Measurements from ENCODE around the gene PPARD. TPM values are rescaled to one million over a fixed set of nuclear protein-coding genes. Genes with fewer than 3 reads are reported as not detected.

The PPARD gene
- total RNA-seq, 6 experiments from 2014 or later, result 39.0 to 46.4 (median 41.2) TPM

DNA sequence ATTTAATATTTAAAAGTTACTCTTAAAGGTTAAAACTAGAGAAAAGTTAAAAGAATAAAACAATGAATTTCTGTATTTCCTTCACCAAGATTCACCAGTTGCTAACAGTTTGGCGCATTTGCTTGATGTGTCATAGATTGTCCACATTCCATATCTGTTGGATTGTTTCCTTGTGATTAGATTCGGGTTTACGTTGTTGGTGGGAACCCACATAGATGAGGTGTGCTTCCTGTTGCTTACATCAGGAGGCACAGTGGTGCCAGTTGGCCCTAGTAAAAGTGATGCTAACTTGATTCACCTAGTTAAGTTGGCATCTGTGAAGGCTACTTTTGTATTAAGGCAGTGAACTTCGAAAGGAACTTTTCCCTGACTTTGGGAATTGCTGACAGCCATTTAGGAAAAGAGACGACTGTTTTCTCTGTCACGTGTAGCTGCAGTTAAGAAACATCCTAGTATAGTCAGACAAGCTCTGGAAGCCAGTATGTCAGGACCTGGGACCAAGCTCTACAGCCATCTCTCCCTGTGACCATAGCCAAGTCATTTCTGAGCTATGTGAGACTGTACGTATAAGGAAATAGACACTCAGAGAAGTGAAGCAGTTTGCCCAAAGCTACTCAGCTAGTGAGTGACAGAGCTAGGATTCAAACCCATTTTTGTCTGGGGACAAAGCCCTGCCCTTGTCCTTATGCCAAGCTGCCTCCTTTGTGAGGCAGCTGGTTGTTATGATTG lies 49.0 kb downstream of the PPARD start:
- TF ChIP-seq, protein P1, sequence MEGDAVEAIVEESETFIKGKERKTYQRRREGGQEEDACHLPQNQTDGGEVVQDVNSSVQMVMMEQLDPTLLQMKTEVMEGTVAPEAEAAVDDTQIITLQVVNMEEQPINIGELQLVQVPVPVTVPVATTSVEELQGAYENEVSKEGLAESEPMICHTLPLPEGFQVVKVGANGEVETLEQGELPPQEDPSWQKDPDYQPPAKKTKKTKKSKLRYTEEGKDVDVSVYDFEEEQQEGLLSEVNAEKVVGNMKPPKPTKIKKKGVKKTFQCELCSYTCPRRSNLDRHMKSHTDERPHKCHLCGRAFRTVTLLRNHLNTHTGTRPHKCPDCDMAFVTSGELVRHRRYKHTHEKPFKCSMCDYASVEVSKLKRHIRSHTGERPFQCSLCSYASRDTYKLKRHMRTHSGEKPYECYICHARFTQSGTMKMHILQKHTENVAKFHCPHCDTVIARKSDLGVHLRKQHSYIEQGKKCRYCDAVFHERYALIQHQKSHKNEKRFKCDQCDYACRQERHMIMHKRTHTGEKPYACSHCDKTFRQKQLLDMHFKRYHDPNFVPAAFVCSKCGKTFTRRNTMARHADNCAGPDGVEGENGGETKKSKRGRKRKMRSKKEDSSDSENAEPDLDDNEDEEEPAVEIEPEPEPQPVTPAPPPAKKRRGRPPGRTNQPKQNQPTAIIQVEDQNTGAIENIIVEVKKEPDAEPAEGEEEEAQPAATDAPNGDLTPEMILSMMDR (IDR thresholded peaks at IDR 0.05), result peak; percentile 57
- Mint-ChIP-seq H3K36me3 (ENCODE audit: low read depth) (peaks cover 20% of the 10 kb centered on the region), H3K27me3 (ENCODE audit: insufficient read depth) (peaks cover 8% of the 10 kb centered on the region), H3K27ac (peak overlapping the region; percentile 99), H3K4me1 (ENCODE audit: low read depth) (peaks cover 81% of the 10 kb centered on the region), H3K9me3 (peaks cover 11% of the 10 kb centered on the region; the same call in 1 of the 2 replicates), H3K4me3 (peak overlapping the region; percentile 83)
- DNase-seq, result peak; percentile 94

DNA sequence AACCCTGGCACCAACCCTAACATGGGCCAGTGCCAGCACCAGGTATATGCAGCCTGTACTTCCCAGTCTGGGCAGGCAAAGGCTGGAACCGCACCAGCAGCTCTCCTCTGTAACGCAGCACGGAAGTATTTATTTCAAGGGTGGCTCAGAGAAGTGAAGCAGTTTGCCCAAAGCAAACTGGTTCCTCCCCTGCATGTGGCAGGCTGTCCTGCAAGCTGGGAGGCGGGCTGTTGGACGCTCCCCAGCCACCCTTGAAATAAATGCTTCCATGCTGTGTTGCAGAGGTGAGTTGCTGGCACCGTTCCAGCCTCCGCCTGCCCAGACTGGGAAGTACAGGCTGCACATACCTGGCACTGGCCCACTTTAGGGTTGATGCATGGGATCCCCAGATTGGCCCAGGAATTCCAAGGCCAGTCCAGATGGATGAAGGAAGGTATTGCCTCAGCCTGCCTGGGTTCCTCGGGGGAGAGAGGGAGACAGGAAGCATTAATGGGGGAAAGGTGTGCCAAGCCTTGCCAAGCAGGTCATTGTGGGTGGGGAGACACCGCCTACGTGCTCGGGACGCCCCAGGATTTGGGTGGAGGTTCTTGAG lies 49.8 kb downstream of the PPARD start:
- Mint-ChIP-seq H3K9me3 (peaks cover 11% of the 10 kb centered on the region; the same call in 1 of the 2 replicates), H3K4me3 (peak overlapping the region; percentile 83), H3K4me1 (ENCODE audit: low read depth) (peaks cover 85% of the 10 kb centered on the region), H3K27me3 (ENCODE audit: insufficient read depth) (peaks cover 8% of the 10 kb centered on the region), H3K27ac (peak overlapping the region; percentile 99), H3K36me3 (ENCODE audit: low read depth) (peaks cover 20% of the 10 kb centered on the region)
- no peak for DNase-seq
- TF ChIP-seq, protein P1 (IDR thresholded peaks at IDR 0.05), result no peak

DNA sequence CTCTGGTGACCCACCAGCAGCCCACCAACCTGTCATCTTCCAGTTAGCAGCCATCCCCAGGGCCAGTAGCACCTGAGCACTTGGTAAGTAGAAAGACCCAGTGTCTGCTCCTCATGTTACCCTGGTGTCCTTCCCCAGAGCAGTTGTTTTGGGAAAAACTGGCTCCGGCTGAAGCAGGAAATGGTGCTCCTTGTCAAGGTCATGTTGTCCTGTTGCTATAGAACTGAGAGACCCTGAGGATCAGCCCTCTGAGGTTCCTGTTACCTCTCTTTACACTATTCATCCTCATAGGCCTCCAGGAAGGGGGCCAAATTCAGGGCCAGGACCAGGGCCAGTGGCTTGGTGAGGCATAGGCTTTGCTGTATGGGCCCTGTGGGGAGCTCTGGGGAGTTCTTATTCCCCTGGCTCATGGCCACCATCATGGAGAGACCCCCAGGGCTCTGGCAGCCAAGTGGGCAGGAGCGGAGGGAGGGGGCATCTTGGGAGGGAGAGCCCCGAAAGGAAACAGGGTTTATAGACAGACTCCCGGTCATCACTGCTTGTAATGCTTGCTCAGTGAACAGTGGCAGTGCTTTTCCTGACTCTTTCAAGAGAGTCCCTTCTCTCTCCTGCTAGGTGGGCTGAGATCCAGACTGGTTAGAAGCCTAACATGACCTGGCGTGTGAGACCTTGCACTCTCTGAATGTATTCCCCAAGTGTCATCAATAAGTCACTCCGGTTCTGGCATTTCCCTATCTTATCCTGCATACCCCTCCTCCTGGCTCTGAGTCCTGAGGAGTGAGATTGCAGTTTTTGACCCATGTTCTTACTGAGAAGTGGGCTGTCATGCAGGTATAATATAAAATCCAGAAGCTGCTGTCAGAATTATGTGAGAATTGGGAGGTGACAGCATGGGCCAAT lies 50.7 kb downstream of the PPARD start:
- Mint-ChIP-seq H3K4me3 (peak overlapping the region; percentile 71; the same call in 1 of the 2 replicates), H3K27me3 (ENCODE audit: insufficient read depth) (peaks cover 8% of the 10 kb centered on the region), H3K27ac (peak overlapping the region; percentile 99), H3K9me3 (peaks cover 10% of the 10 kb centered on the region; the same call in 1 of the 2 replicates), H3K4me1 (ENCODE audit: low read depth) (peaks cover 87% of the 10 kb centered on the region), H3K36me3 (ENCODE audit: low read depth) (peaks cover 22% of the 10 kb centered on the region)
- TF ChIP-seq, protein P1 (IDR thresholded peaks at IDR 0.05), result no peak
- no peak for DNase-seq

DNA sequence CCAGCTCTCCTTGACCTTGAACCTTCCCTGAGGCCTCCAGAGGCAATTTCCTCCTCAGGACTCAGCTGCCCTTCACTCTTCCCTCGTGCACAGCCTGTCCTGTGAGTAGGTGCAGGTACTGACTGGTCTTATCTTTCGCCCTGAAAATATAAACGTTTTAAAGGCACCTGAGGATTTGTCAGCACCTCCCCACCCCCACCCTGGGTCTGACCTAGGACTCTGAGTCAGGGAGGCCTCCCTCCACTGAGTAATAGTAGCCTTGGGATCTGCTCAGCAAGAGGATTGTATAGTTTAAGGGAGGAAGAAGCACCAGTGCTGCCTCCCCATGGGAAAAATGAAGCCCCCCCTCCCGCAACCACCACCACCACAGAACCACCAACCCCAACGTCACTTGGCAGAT lies 54.6 kb downstream of the PPARD start:
- no peaks in the 10 kb centered on the region for H3K9me3 Mint-ChIP-seq
- H3K4me1 Mint-ChIP-seq (ENCODE audit: low read depth), result peaks cover 63% of the 10 kb centered on the region
- H3K27ac Mint-ChIP-seq, result peak overlapping the region; percentile 64
- H3K27me3 Mint-ChIP-seq (ENCODE audit: insufficient read depth), result peaks cover 6% of the 10 kb centered on the region; the same call in 1 of the 2 replicates
- TF ChIP-seq, protein P1 (IDR thresholded peaks at IDR 0.05), result no peak
- H3K4me3 Mint-ChIP-seq, result no peak overlapping the region; the same call in 1 of the 2 replicates
- peaks cover 7% of the 10 kb centered on the region for H3K36me3 Mint-ChIP-seq (ENCODE audit: low read depth)
- DNase-seq, result peak; percentile 20

DNA sequence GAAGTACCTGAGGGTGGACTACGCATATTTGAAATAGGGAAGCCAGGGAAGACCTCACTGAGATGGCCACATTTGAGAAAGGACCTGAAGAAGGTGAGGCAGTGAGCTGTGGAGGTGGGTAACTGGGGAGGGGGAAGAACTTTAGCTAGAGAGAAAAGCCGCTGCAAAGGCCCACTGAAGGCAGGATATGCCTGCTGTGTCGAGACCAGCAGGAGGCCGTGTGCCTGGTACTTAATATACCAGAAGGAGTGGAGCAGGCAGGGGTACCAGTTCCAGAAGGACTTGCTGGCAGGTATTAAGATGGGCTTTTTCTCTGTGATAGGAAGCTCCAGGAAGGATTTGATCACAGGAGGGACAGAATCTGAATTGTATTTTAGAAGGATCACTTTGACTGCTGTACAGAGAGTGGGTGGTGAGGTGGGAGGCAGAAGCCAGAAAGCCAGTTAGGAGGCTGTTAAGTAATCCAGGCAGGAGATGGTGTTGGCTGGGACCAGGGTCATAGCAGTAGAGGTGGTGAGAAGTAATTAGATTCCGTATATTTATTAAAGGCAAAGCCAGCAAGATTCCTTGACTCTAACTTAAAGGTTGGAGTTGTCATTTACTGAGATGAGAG lies 55.6 kb downstream of the PPARD start:
- H3K27me3 Mint-ChIP-seq (ENCODE audit: insufficient read depth), result peaks cover 6% of the 10 kb centered on the region; the same call in 1 of the 2 replicates
- no peak for DNase-seq
- no peak overlapping the region for H3K4me3 Mint-ChIP-seq
- peak overlapping the region; percentile 16; the same call in 1 of the 2 replicates for H3K27ac Mint-ChIP-seq
- H3K4me1 Mint-ChIP-seq (ENCODE audit: low read depth), result peaks cover 54% of the 10 kb centered on the region
- H3K36me3 Mint-ChIP-seq (ENCODE audit: low read depth), result peaks cover 7% of the 10 kb centered on the region
- TF ChIP-seq, protein P1 (IDR thresholded peaks at IDR 0.05), result no peak
- no peaks in the 10 kb centered on the region for H3K9me3 Mint-ChIP-seq

Measured in HFFc6 (cell line).